Osteocyte (in vitro differentiated cells): Measurements from ENCODE around the gene GPX2. TPM values are rescaled to one million over a fixed set of nuclear protein-coding genes. Genes with fewer than 3 reads are reported as not detected.

Experiments used
- DNase-seq: peaks from one replicate; pipeline ENCODE4 v3.0.0; 2021; ENCODE audit warnings: mixed read lengths; ENCODE audit not compliant: unreplicated experiment; ENCODE audit errors: extremely low spot score
- H3K27ac Mint-ChIP-seq: one replicate; pipeline ENCODE4 v1.8.0; 2021; ENCODE audit warnings: mild to moderate bottlenecking, mixed read lengths; ENCODE audit not compliant: unreplicated experiment
- H3K27me3 Mint-ChIP-seq: one replicate; pipeline ENCODE4 v1.8.0; 2021; ENCODE audit warnings: mixed read lengths; ENCODE audit not compliant: unreplicated experiment
- H3K36me3 Mint-ChIP-seq: one replicate; pipeline ENCODE4 v1.8.0; 2021; ENCODE audit warnings: mixed read lengths; ENCODE audit not compliant: unreplicated experiment
- H3K4me1 Mint-ChIP-seq: one replicate; pipeline ENCODE4 v1.8.0; 2021; ENCODE audit warnings: mixed read lengths; ENCODE audit not compliant: unreplicated experiment
- H3K4me3 Mint-ChIP-seq: one replicate; pipeline ENCODE4 v1.8.0; 2021; ENCODE audit warnings: mild to moderate bottlenecking, moderate library complexity, mixed read lengths; ENCODE audit not compliant: unreplicated experiment
- H3K9me3 Mint-ChIP-seq: one replicate; pipeline ENCODE4 v1.8.0; 2021; ENCODE audit warnings: mixed read lengths; ENCODE audit not compliant: unreplicated experiment
- CTCF ChIP-seq: fragments of 200-600 bp; sonication (generic); IDR thresholded peaks from 2 replicates; pipeline ENCODE4 v1.5.0; 2021; ENCODE audit warnings: antibody characterized with exemption, mild to moderate bottlenecking, moderate library complexity
- total RNA-seq: library from RNA; stranded (reverse); gene quantifications from 2 replicates; pipeline ENCODE4 v1.2.1, GENCODE V29; 2021

Gene GPX2
- total RNA-seq, 1 donor from 2014 or later: not detected

DNA sequence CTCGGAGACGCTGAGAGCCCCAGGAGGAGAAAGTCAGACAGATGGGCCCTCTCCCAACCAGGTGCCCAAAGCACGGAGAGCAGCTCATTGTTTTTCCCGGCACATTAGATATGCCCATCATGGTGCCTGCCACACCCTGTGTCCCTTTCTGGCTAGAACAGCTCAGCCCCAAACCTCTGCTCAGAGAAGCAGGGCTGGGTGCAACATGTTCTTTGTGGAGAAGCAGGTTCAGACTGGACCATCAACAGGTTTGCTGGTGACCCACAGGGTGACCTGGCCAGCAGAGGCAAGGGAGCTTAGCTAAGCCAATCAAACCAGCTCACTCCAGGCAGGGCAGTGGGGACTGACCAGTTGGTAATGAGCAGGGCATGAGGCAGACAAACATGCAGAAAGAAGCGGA, 16.2 kb upstream of the GPX2 start:
- DNase-seq: no peak
- no peaks in the 10 kb centered on the region for H3K9me3 Mint-ChIP-seq
- H3K4me3 Mint-ChIP-seq: no peak overlapping the region
- H3K27ac Mint-ChIP-seq: no peak overlapping the region
- H3K27me3 Mint-ChIP-seq: no peaks in the 10 kb centered on the region
- TF ChIP-seq CTCF: no peak
- H3K36me3 Mint-ChIP-seq: peaks cover 2% of the 10 kb centered on the region
- peaks cover 3% of the 10 kb centered on the region for H3K4me1 Mint-ChIP-seq

- no peak for DNase-seq
- no peak for TF ChIP-seq CTCF
- Mint-ChIP-seq H3K4me3 (no peak overlapping the region), H3K4me1 (peaks cover 2% of the 10 kb centered on the region), H3K27me3 (no peaks in the 10 kb centered on the region), H3K36me3 (peaks cover 2% of the 10 kb centered on the region), H3K27ac (no peak overlapping the region), H3K9me3 (no peaks in the 10 kb centered on the region)
These were observed 15.7 kb upstream of the GPX2 start for GRCh38 chr14:64958201-64958600.

GRCh38 chr14:64956697-64957406, 14.3 kb upstream of the GPX2 start:
- no peaks in the 10 kb centered on the region for H3K9me3 Mint-ChIP-seq
- H3K27ac Mint-ChIP-seq: no peak overlapping the region
- no peak overlapping the region for H3K4me3 Mint-ChIP-seq
- H3K27me3 Mint-ChIP-seq: no peaks in the 10 kb centered on the region
- no peak for TF ChIP-seq CTCF
- H3K4me1 Mint-ChIP-seq: peaks cover 2% of the 10 kb centered on the region
- no peak for DNase-seq
- H3K36me3 Mint-ChIP-seq: peaks cover 2% of the 10 kb centered on the region

GRCh38 chr14:64955297-64955696, 12.8 kb upstream of the GPX2 start:
- H3K9me3 Mint-ChIP-seq: no peaks in the 10 kb centered on the region
- peaks cover 2% of the 10 kb centered on the region for H3K4me1 Mint-ChIP-seq
- no peak overlapping the region for H3K27ac Mint-ChIP-seq
- peaks cover 12% of the 10 kb centered on the region for H3K36me3 Mint-ChIP-seq
- H3K4me3 Mint-ChIP-seq: no peak overlapping the region
- no peaks in the 10 kb centered on the region for H3K27me3 Mint-ChIP-seq
- TF ChIP-seq CTCF: no peak
- no peak for DNase-seq

DNA sequence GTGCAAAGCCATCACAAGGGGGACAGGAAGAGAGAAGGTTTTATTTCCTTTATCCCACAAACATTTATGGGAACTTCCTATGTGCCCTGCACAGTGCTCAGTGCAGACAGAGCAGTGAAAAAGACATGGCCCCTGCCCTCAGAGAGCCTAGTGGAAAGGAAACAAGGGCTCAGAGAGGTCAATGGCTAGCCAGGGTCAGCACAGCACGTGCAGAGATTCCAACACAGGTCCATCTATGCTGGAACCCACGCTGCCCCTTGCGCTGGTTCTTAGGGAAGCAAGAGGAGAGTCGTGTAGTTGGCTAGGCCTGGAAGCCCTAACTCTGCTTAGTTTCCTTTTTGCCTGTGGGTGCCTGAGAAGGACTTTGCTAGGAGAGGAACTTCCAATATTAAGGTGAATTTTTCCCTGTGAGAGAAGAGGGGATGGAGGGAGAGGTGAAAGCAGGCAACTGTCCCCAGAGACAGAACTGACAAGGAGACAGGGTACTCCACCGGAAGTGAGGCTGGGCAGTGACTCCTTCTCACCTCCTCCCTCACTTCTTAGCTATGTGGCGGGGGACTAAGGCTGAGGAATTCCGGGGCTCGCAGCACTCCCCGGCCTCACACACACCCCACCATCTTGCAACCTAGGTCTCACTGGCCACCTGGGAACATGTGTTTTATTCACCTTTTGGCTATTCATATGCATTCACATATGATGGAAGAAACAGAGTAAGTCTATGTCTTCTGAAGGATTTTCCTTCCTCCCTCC, 12.1 kb upstream of the GPX2 start:
- TF ChIP-seq CTCF: no peak
- no peaks in the 10 kb centered on the region for H3K4me1 Mint-ChIP-seq
- H3K27ac Mint-ChIP-seq: no peak overlapping the region
- DNase-seq: no peak
- H3K27me3 Mint-ChIP-seq: no peaks in the 10 kb centered on the region
- H3K9me3 Mint-ChIP-seq: no peaks in the 10 kb centered on the region
- no peak overlapping the region for H3K4me3 Mint-ChIP-seq
- peaks cover 15% of the 10 kb centered on the region for H3K36me3 Mint-ChIP-seq
